Stimulated activated CD4-positive, alpha-beta T cell treated with anti-CD3 and anti-CD28 coated beads, TNF-alpha, amount 100 ng/mL, for 24 hours (primary cell): Measurements from ENCODE around the gene CCDC107.

ENCODE experiments used
- DNase-seq, 3 experiments: peaks; one replicate each; pipeline ENCODE4 v3.0.0-alpha.2; 2020; ENCODE audit warnings: low read depth in 3 of 3

CCDC107 gene

DNA sequence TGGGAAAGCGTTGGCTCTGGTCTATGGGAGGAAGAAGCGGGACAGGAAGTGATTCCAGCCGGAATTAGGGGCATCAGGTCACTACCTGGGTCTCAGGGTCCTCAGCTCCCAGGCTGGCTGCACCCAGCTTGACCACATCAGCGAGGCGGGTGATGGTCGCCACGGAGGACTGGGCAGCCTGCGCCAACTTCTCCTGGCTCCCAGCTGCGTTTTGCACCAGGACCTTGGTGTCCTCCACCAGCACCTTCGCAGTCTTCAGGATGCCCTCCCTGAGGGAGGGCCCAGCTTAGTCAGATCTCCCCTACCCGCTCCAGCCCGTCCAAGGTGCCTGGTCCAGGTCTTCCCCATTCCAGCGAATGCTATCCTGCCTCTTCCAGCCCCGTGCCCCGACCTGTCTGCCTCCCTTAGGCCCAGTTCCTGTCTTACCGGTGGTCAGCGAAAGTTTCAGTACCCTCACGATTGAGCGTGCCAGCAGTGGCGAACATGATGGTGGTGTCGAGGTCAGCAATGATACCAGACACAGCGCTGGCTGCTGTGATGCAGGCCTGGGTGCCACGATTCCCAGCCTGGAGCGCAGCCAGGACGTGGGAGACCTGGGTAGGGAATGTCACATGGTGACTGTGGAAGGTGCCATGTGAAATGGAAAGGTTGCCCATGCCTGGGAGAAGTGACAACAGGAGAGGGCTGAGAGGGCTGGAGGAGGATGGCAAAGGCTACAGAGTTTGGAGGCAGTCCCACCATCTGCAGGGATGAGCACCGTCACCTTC is 46.0 kb downstream of the CCDC107 start:
- DNase-seq, result no peak

DNA sequence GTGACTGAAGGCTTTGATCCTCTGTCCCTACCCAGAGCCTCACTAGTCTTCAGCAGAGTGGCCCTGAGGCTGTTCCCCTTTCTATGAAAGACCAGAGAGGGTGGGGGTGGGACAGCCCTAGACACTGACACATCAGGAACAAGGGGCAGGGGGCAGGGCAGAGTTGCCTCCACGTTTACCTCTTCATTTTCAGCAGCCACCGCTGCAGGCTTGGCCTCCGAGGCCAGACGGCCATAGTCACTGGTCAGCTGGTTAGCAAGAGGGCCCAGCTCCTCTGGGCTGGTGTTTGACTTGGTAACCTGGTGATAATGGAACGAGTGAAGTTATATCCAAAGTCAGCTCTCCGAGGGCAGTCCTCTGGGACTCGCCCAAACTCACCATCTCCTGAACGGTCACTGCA is 47.3 kb downstream of the CCDC107 start:
- DNase-seq, result no peak

DNA sequence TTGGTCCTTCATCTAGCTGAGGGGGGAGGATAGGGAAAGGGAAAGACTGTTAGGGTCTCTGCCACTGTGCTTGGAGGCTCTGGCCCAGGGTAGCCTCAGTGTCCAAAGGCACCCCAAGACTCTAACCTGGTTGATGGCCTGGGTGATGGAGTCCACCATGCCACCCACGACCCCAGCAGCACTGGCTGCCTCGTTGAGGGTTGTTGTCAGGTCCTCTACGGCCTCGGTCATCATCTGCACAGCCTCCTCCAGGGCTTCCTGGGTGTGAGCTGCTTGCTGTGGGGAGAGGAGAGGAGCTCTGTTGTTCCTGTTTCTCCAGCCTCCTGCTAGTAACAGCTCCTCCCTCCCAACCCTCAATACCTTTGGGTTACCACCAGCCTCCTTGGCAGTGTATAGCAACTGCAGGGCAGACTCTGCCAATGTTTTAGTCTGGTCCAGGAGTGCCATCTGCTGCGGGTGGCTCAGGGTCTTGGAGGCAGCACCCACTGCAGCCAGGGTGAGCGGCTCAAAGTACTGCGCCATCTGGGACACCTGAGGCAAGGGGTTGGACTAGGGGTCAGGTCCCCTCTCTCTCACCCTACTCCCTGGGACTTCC is 47.8 kb downstream of the CCDC107 start:
- no peak for DNase-seq

DNA sequence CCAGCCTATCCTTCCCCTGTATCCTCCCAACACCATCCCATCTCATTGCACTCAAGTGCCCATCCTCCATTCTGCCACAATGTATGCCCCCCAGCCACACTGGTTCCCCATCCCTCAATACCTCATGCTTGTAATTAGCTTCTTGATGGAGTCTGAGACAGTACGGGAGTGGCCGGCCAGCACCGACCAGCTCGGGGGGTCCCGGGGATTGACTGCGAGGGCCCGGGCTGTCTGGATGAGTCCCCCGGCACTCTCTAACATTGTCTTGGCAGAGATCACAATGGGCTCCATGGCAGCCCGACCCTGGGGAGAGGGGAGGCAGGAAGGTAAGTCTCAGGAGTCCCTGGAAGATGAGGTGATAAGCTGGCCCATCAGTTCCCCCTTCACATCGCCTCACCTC is 48.9 kb downstream of the CCDC107 start:
- DNase-seq, result no peak

DNA sequence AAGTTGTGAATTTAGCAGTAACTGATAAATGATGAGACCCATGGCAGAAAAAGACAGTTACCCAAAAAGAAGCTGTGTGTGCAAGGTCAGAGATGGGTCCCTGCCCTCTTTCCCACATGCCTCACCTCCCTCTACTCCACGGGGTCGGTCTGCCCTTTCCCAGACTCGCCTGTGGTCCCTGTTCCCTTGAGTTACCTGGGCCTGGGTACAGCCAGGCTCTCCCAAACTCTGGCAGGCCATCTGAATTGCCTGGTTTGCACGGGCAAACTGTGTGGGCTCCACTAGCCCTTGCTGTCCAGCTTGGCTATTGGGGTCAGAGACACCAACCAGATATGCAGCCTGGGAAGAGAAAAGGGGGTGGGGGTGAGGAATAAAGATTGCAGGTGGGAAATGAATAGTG is 50.1 kb downstream of the CCDC107 start:
- DNase-seq, result no peak

DNA sequence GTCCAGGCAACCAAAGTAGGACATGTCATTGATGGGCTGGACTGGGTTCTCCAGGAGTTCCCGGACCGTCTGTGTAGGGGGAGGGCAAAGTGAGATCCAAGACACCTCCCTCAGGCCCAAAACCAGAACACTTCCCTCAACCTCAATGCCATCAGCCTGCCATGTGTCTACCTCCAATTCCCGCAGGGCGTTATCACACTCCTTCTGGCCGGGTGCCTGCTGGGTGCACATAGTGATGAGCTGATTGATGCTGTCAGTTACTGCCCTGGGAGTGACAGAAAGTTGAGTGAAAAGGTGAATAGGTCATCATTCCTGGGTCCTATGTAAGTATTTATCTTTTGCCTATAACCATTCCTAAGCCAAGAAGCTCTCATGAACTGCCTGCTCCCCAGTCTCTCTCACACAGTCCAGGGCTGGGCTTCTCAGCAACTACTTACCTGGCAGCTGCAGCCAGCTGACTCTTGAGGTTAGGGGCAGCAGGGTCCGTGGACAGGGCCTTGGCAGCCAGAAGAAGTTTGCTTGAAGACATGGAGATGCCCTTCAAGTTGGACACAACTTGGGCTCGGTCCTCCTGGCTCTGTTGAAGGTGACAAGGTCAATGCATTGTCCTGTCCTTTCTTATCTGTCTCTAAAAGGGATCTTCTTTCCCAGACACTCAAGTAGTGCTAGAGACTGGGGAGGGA is 52.9 kb downstream of the CCDC107 start:
- no peak for DNase-seq
